Measurements from ENCODE around the gene KLF17.

Gene KLF17

GRCh38 chr1:44158871-44159270 is 40.2 kb downstream of the KLF17 start:
- H3K9ac ChIP-seq (ENCODE audit: low read length): no peak overlapping the region
- H3K79me2 ChIP-seq (ENCODE audit: low read length): no peaks in the 10 kb centered on the region
- no peaks in the 10 kb centered on the region for H3K36me3 ChIP-seq (replicated peaks; ENCODE audit: low read depth, low read length)
- H3K27me3 ChIP-seq (ENCODE audit: low read depth, low read length): no peaks in the 10 kb centered on the region
- H3K27ac ChIP-seq (ENCODE audit: low read length): no peak overlapping the region
- H3K9me3 ChIP-seq (ENCODE audit: insufficient read depth, low read length): no peaks in the 10 kb centered on the region
- H2AFZ ChIP-seq (ENCODE audit: low read depth, low read length): no peak overlapping the region
- no peaks in the 10 kb centered on the region for H4K20me1 ChIP-seq (ENCODE audit: insufficient read depth, low read length)
- TF ChIP-seq CTCF (IDR thresholded peaks at IDR 0.05; ENCODE audit: low read depth, low read length) (no peak), EZH2phosphoT487 (IDR thresholded peaks at IDR 0.05; ENCODE audit: low read depth) (no peak)
- H3K4me3 ChIP-seq (ENCODE audit: low read length): no peak overlapping the region
- no peak overlapping the region for H3K4me2 ChIP-seq (ENCODE audit: low read length)
- H3K4me1 ChIP-seq (ENCODE audit: low read length): no peaks in the 10 kb centered on the region

- no peaks in the 10 kb centered on the region for H4K20me1 ChIP-seq (ENCODE audit: insufficient read depth, low read length)
- no peak overlapping the region for H3K27ac ChIP-seq (ENCODE audit: low read length)
- no peaks in the 10 kb centered on the region for H3K4me1 ChIP-seq (ENCODE audit: low read length)
- no peak overlapping the region for H3K4me3 ChIP-seq (ENCODE audit: low read length)
- H2AFZ ChIP-seq (ENCODE audit: low read depth, low read length): no peak overlapping the region
- H3K9ac ChIP-seq (ENCODE audit: low read length): no peak overlapping the region
- H3K36me3 ChIP-seq (replicated peaks; ENCODE audit: low read depth, low read length): no peaks in the 10 kb centered on the region
- no peaks in the 10 kb centered on the region for H3K9me3 ChIP-seq (ENCODE audit: insufficient read depth, low read length)
- H3K79me2 ChIP-seq (ENCODE audit: low read length): no peaks in the 10 kb centered on the region
- no peaks in the 10 kb centered on the region for H3K27me3 ChIP-seq (ENCODE audit: low read depth, low read length)
- TF ChIP-seq CTCF (IDR thresholded peaks at IDR 0.05; ENCODE audit: low read depth, low read length) (no peak), EZH2phosphoT487 (IDR thresholded peaks at IDR 0.05; ENCODE audit: low read depth) (no peak)
- H3K4me2 ChIP-seq (ENCODE audit: low read length): no peak overlapping the region
Measured at GRCh38 chr1:44161546-44161945, 42.9 kb downstream of the KLF17 start.

GRCh38 chr1:44168520-44169098 is 50.0 kb downstream of the KLF17 start:
- H2AFZ ChIP-seq (ENCODE audit: low read depth, low read length): no peak overlapping the region
- no peak overlapping the region for H3K9ac ChIP-seq (ENCODE audit: low read length)
- H3K27me3 ChIP-seq (ENCODE audit: low read depth, low read length): no peaks in the 10 kb centered on the region
- H3K4me3 ChIP-seq (ENCODE audit: low read length): no peak overlapping the region
- no peaks in the 10 kb centered on the region for H3K4me1 ChIP-seq (ENCODE audit: low read length)
- H3K79me2 ChIP-seq (ENCODE audit: low read length): no peaks in the 10 kb centered on the region
- H3K27ac ChIP-seq (ENCODE audit: low read length): no peak overlapping the region
- H3K36me3 ChIP-seq (replicated peaks; ENCODE audit: low read depth, low read length): no peaks in the 10 kb centered on the region
- H4K20me1 ChIP-seq (ENCODE audit: insufficient read depth, low read length): no peaks in the 10 kb centered on the region
- H3K4me2 ChIP-seq (ENCODE audit: low read length): no peak overlapping the region
- no peaks in the 10 kb centered on the region for H3K9me3 ChIP-seq (ENCODE audit: insufficient read depth, low read length)
- TF ChIP-seq CTCF (IDR thresholded peaks at IDR 0.05; ENCODE audit: low read depth, low read length) (no peak), EZH2phosphoT487 (IDR thresholded peaks at IDR 0.05; ENCODE audit: low read depth) (no peak)

GRCh38 chr1:44170281-44170823 is 51.7 kb downstream of the KLF17 start:
- H3K9ac ChIP-seq (ENCODE audit: low read length): no peak overlapping the region
- no peak overlapping the region for H3K27ac ChIP-seq (ENCODE audit: low read length)
- H3K27me3 ChIP-seq (ENCODE audit: low read depth, low read length): no peaks in the 10 kb centered on the region
- no peaks in the 10 kb centered on the region for H3K36me3 ChIP-seq (replicated peaks; ENCODE audit: low read depth, low read length)
- H2AFZ ChIP-seq (ENCODE audit: low read depth, low read length): no peak overlapping the region
- H3K4me1 ChIP-seq (ENCODE audit: low read length): no peaks in the 10 kb centered on the region
- H4K20me1 ChIP-seq (ENCODE audit: insufficient read depth, low read length): no peaks in the 10 kb centered on the region
- no peaks in the 10 kb centered on the region; the same call in 1 of the 2 replicates for H3K9me3 ChIP-seq (ENCODE audit: insufficient read depth, low read length)
- no peak for TF ChIP-seq CTCF (IDR thresholded peaks at IDR 0.05; ENCODE audit: low read depth, low read length)
- TF ChIP-seq EZH2phosphoT487 (IDR thresholded peaks at IDR 0.05; ENCODE audit: low read depth): no peak
- H3K4me3 ChIP-seq (ENCODE audit: low read length): no peak overlapping the region
- no peaks in the 10 kb centered on the region for H3K79me2 ChIP-seq (ENCODE audit: low read length)
- no peak overlapping the region for H3K4me2 ChIP-seq (ENCODE audit: low read length)
